NT2/D1 (cell line): ENCODE data around the gene HECW1.
A peak's percentile ranks its signal among the peaks of the same experiment; 100 is the strongest.

Source experiments
- DNase-seq: peaks from one replicate; pipeline ENCODE4 v3.0.0-alpha.2; 2011; ENCODE audit warnings: low read depth, low spot score
- H3K27me3 ChIP-seq: 2 replicates; pipeline ENCODE4 v1.6.0; 2011; ENCODE audit warnings: mild to moderate bottlenecking; ENCODE audit not compliant: insufficient read length, insufficient read depth
- H3K36me3 ChIP-seq: 2 replicates; pipeline ENCODE4 v1.6.1; 2011; ENCODE audit warnings: mild to moderate bottlenecking, low read length, mixed read lengths; ENCODE audit not compliant: insufficient read depth, insufficient read length
- H3K4me1 ChIP-seq: 2 replicates; pipeline ENCODE4 v1.5.1; 2011; ENCODE audit not compliant: insufficient read depth, insufficient read length
- H3K4me3 ChIP-seq: 2 replicates; pipeline ENCODE4 v1.5.1; 2011; ENCODE audit warnings: low read depth; ENCODE audit not compliant: insufficient read length
- H3K9ac ChIP-seq: 2 replicates; pipeline ENCODE4 v1.6.0; 2011; ENCODE audit warnings: low read depth; ENCODE audit not compliant: insufficient read length
- H3K9me3 ChIP-seq: 2 replicates; pipeline ENCODE4 v1.5.1; 2011; ENCODE audit warnings: mild to moderate bottlenecking, low read length; ENCODE audit not compliant: insufficient read depth
- SUZ12 ChIP-seq: IDR thresholded peaks from 2 replicates; pipeline ENCODE4 v1.6.1; 2011; ENCODE audit not compliant: insufficient read length, insufficient read depth; ENCODE audit errors: extremely low read depth
- YY1 ChIP-seq: IDR thresholded peaks from 2 replicates; pipeline ENCODE4 v1.6.1; 2011; ENCODE audit not compliant: insufficient read length, insufficient read depth
- ZNF274 ChIP-seq: IDR thresholded peaks from 2 replicates; pipeline ENCODE4 v1.6.1; 2011; ENCODE audit warnings: mild to moderate bottlenecking, low read depth, low read length

Gene HECW1

GRCh38 chr7:43439631-43440401 is 327.4 kb downstream of the HECW1 start:
- Histone ChIP-seq H3K36me3 (no peaks in the 10 kb centered on the region), H3K27me3 (no peaks in the 10 kb centered on the region), H3K9me3 (no peaks in the 10 kb centered on the region), H3K4me1 (peaks cover 6% of the 10 kb centered on the region), H3K9ac (no peak overlapping the region), H3K4me3 (no peak overlapping the region)
- TF ChIP-seq YY1 (no peak), SUZ12 (no peak), ZNF274 (no peak)
- peak; percentile 79 for DNase-seq

- no peaks in the 10 kb centered on the region for H3K9me3 ChIP-seq
- H3K4me1 ChIP-seq: peaks cover 6% of the 10 kb centered on the region
- DNase-seq: no peak
- H3K4me3 ChIP-seq: no peak overlapping the region
- H3K27me3 ChIP-seq: no peaks in the 10 kb centered on the region
- no peak overlapping the region for H3K9ac ChIP-seq
- TF ChIP-seq YY1 (no peak), SUZ12 (no peak), ZNF274 (no peak)
- H3K36me3 ChIP-seq: no peaks in the 10 kb centered on the region
These were observed 329.0 kb downstream of the HECW1 start for GRCh38 chr7:43441231-43442130.

GRCh38 chr7:43443381-43443780 is 330.9 kb downstream of the HECW1 start:
- H3K9me3 ChIP-seq: no peaks in the 10 kb centered on the region
- TF ChIP-seq YY1 (no peak), ZNF274 (no peak), SUZ12 (no peak)
- no peaks in the 10 kb centered on the region for H3K27me3 ChIP-seq
- H3K4me1 ChIP-seq: peaks cover 6% of the 10 kb centered on the region
- no peaks in the 10 kb centered on the region for H3K36me3 ChIP-seq
- H3K9ac ChIP-seq: no peak overlapping the region
- no peak for DNase-seq
- H3K4me3 ChIP-seq: no peak overlapping the region

- TF ChIP-seq YY1 (no peak), SUZ12 (no peak), ZNF274 (no peak)
- DNase-seq: no peak
- Histone ChIP-seq H3K9me3 (no peaks in the 10 kb centered on the region), H3K36me3 (no peaks in the 10 kb centered on the region), H3K4me3 (no peak overlapping the region), H3K9ac (peak overlapping the region; percentile 2), H3K27me3 (no peaks in the 10 kb centered on the region), H3K4me1 (peaks cover 3% of the 10 kb centered on the region)
These were observed 332.5 kb downstream of the HECW1 start for GRCh38 chr7:43444711-43445578.

GRCh38 chr7:43449577-43449976 is 337.1 kb downstream of the HECW1 start:
- Histone ChIP-seq H3K9ac (no peak overlapping the region), H3K36me3 (no peaks in the 10 kb centered on the region), H3K4me1 (no peaks in the 10 kb centered on the region), H3K4me3 (no peak overlapping the region), H3K9me3 (no peaks in the 10 kb centered on the region), H3K27me3 (no peaks in the 10 kb centered on the region)
- no peak for TF ChIP-seq YY1
- no peak for TF ChIP-seq ZNF274
- no peak for TF ChIP-seq SUZ12
- DNase-seq: peak; percentile 38

- peaks cover 2% of the 10 kb centered on the region for H3K4me1 ChIP-seq
- no peak for TF ChIP-seq SUZ12
- no peak for TF ChIP-seq ZNF274
- no peak for TF ChIP-seq YY1
- H3K36me3 ChIP-seq: no peaks in the 10 kb centered on the region
- H3K9me3 ChIP-seq: no peaks in the 10 kb centered on the region
- no peak for DNase-seq
- H3K9ac ChIP-seq: no peak overlapping the region
- no peak overlapping the region for H3K4me3 ChIP-seq
- no peaks in the 10 kb centered on the region for H3K27me3 ChIP-seq
These were observed 338.4 kb downstream of the HECW1 start for GRCh38 chr7:43450894-43451293.
